HepG2 (cell line): ENCODE results near the gene CHMP1B. TPM values are rescaled to one million over a fixed set of nuclear protein-coding genes. Genes with fewer than 3 reads are reported as not detected.
"Not testable (repeated sequence)": the region's sequence is repeated elsewhere in the genome, so short reads cannot be mapped to it uniquely, and the experiment has no call there.

Source experiments
- ATAC-seq: fragments of 200-7000 bp; cut with Tn5 transposase; 3 replicates; pipeline ENCODE4 v1.9.1; 2020; ENCODE audit warnings: mild to moderate bottlenecking, moderate library complexity
- BruUV-seq: library from RNA; stranded (reverse); fragments of 400-500 nt; replicated peaks from 2 replicates; lab custom pipeline; 2021; lab: Mats Ljungman, UMichigan
- CTCF ChIA-PET: fragments of 300-600 bp; formaldehyde crosslinking; extraction: SDS; loops from one replicate; lab custom pipeline; 2021; ENCODE audit warnings: low total read pairs, inconsistent platforms, low intra/inter-chr PET ratio; lab: Yijun Ruan, JAX
- POLR2A ChIA-PET: fragments of 350-600 bp; sonication (Branson Sonifier 250); formaldehyde crosslinking; loops from one replicate; lab custom pipeline; 2020; ENCODE audit warnings: antibody characterized with exemption, inconsistent platforms; lab: Yijun Ruan, JAX
- DNase-seq: peaks from one replicate; pipeline ENCODE4 v3.0.0-alpha.2; 2015; ENCODE audit warnings: low spot score
- FAIRE-seq: peaks from 3 replicates; lab custom pipeline; 2011; peaks lifted over from hg19 to GRCh38; lab: Jason Lieb, UNC
- H2AFZ ChIP-seq: one replicate; pipeline ENCODE4 v1.6.1; 2011; ENCODE audit warnings: low read length, inconsistent platforms
- H3K27ac ChIP-seq: fragments of 300-600 bp; 3 replicates; pipeline ENCODE4 v1.8.0; 2011; ENCODE audit warnings: mixed run types, mild to moderate bottlenecking, mixed read lengths, low read length, inconsistent platforms; ENCODE audit not compliant: insufficient read depth; ENCODE audit errors: extremely low read length
- H3K27me3 ChIP-seq, 2 experiments: fragments of 200-600 bp in 1 of 2; 2 replicates in 1 of 2; 3 replicates in 1 of 2; pipeline versions ENCODE4 v1.6.0 to v1.8.0; 2011; ENCODE audit warnings: low read length in 2 of 2, mild to moderate bottlenecking in 2 of 2, moderate library complexity in 2 of 2, inconsistent platforms in 1 of 2; ENCODE audit not compliant: insufficient read depth in 2 of 2, control insufficient read depth in 1 of 2
- H3K36me3 ChIP-seq, 2 experiments: fragments of 200-600 bp in 1 of 2; replicated peaks in 1 of 2; 2 replicates in 1 of 2; 3 replicates in 1 of 2; pipeline versions ENCODE4 v1.5.1 to v1.8.0; 2011; ENCODE audit warnings: low read length in 2 of 2, inconsistent platforms in 1 of 2; ENCODE audit not compliant: insufficient read depth in 2 of 2, control insufficient read depth in 1 of 2
- H3K4me1 ChIP-seq: 2 replicates; pipeline ENCODE4 v1.5.1; 2012; ENCODE audit warnings: low read length, inconsistent platforms; ENCODE audit not compliant: insufficient read depth
- H3K4me2 ChIP-seq: 2 replicates; pipeline ENCODE4 v1.6.0; 2011; ENCODE audit warnings: low read depth, low read length, inconsistent platforms
- H3K4me3 ChIP-seq, 3 experiments: fragments of 200-600 bp in 1 of 3; sonication (generic), shearing (Covaris generic) in 1 of 3; replicated peaks in 1 of 3; 2 replicates each; pipeline ENCODE4 v1.5.1; 2011 to 2016; ENCODE audit warnings: low read length in 3 of 3, inconsistent platforms in 2 of 3, low read depth in 2 of 3, mild to moderate bottlenecking in 2 of 3, control low read depth in 1 of 3, mixed read lengths in 1 of 3; ENCODE audit not compliant: insufficient read depth in 1 of 3
- H3K79me2 ChIP-seq: one replicate; pipeline ENCODE4 v1.6.1; 2011; ENCODE audit warnings: low read length, inconsistent platforms; ENCODE audit not compliant: insufficient read depth
- H3K9ac ChIP-seq: 2 replicates; pipeline ENCODE4 v1.6.0; 2011; ENCODE audit warnings: mild to moderate bottlenecking, low read depth, low read length, inconsistent platforms; ENCODE audit not compliant: insufficient read depth
- H3K9me3 ChIP-seq: 2 replicates; pipeline ENCODE4 v1.5.1; 2012; ENCODE audit warnings: mild to moderate bottlenecking, low read length
- H4K20me1 ChIP-seq: 2 replicates; pipeline ENCODE4 v1.6.0; 2011; ENCODE audit warnings: inconsistent platforms, mild to moderate bottlenecking, low read length, moderate library complexity; ENCODE audit not compliant: insufficient read depth
- ARID3A ChIP-seq: IDR thresholded peaks from 2 replicates; pipeline ENCODE4 v1.6.1; 2012; ENCODE audit warnings: low read depth, low read length, improper control_type of control experiment
- CEBPG ChIP-seq: IDR thresholded peaks from 2 replicates; pipeline ENCODE4 v1.6.1; 2016
- HMGA1 ChIP-seq: sonication (generic); formaldehyde crosslinking; conservative IDR thresholded peaks from 2 replicates; pipeline ENCODE4 v1.4.0; 2020; ENCODE audit warnings: missing genetic modification reagents
- KLF9 ChIP-seq: IDR thresholded peaks from 2 replicates; pipeline ENCODE4 v1.6.1; 2016; ENCODE audit warnings: low read depth
- NBN ChIP-seq: fragments of 450-650 bp; conservative IDR thresholded peaks from 2 replicates; pipeline ENCODE4 v1.6.1; 2017
- PHF21A ChIP-seq: sonication (generic); formaldehyde crosslinking; IDR thresholded peaks from 2 replicates; pipeline ENCODE4 v1.5.0; 2020; ENCODE audit warnings: mild to moderate bottlenecking, missing genetic modification reagents
- PRDM4 ChIP-seq: sonication (generic); formaldehyde crosslinking; IDR thresholded peaks from 2 replicates; pipeline ENCODE4 v1.9.0; 2021; ENCODE audit warnings: missing genetic modification reagents, borderline replicate concordance
- RNF2 ChIP-seq: fragments of 450-650 bp; conservative IDR thresholded peaks from 2 replicates; pipeline ENCODE4 v1.6.1; 2016; ENCODE audit warnings: low read depth
- SIX1 ChIP-seq: sonication (generic); formaldehyde crosslinking; IDR thresholded peaks from 2 replicates; pipeline ENCODE4 v1.4.0; 2020; ENCODE audit warnings: missing genetic modification reagents, borderline replicate concordance
- TEAD3 ChIP-seq: optimal IDR thresholded peaks from 2 replicates; pipeline ENCODE3; 2016; ENCODE audit warnings: borderline replicate concordance
- ZNF121 ChIP-seq: sonication (generic); formaldehyde crosslinking; IDR thresholded peaks from 2 replicates; pipeline ENCODE4 v1.5.0; 2020; ENCODE audit warnings: mild to moderate bottlenecking, missing genetic modification reagents
- ZNF138 ChIP-seq: sonication (generic); formaldehyde crosslinking; IDR thresholded peaks from 2 replicates; pipeline ENCODE4 v1.5.0; 2020; ENCODE audit warnings: mild to moderate bottlenecking, low read depth, missing genetic modification reagents
- ZNF225 ChIP-seq: sonication (generic); formaldehyde crosslinking; IDR thresholded peaks from 2 replicates; pipeline ENCODE4 v1.4.0; 2020; ENCODE audit warnings: mild to moderate bottlenecking, missing genetic modification reagents
- ZNF30 ChIP-seq: sonication (generic); formaldehyde crosslinking; IDR thresholded peaks from 2 replicates; pipeline ENCODE4 v1.5.0; 2020; ENCODE audit warnings: mild to moderate bottlenecking, missing genetic modification reagents
- WGBS: methylation state at CpG from one replicate; pipeline ENCODE4 v1.1.6; 2017; ENCODE audit warnings: low lambda C conversion rate; 5-methylcytosine and 5-hydroxymethylcytosine counted together
- in situ Hi-C: cut with HindIII; loops from 2 replicates; pipeline ENCODE4 v1.10.0; 2017; ENCODE audit warnings: low pct_unique_long_range_greater_than_20kb; ENCODE audit not compliant: extremely low pct_ligation_motif_present
- intact Hi-C: fragments of 100-400 bp; cut with micrococcal nuclease; formaldehyde crosslinking; loops from one replicate; pipeline ENCODE4 v1.10.0; 2022; ENCODE audit not compliant: unreplicated experiment
- polyA plus RNA-seq, 8 experiments: library from polyadenylated mRNA; depleted of rRNA in 3 of 8; stranded (reverse) in 7 of 8; unstranded in 1 of 8; fragments of >200 nt; fragmentation: Illumina TruSeq in 4 of 8; extraction: Trizol in 4 of 8; gene quantifications; 2 replicates each; pipeline versions ENCODE4 v1.2.1 to v1.2.3, GENCODE V29; 2011 to 2016; ENCODE audit warnings: low read depth in 4 of 8, missing spikeins in 1 of 8, mixed read lengths in 1 of 8; ENCODE audit not compliant: insufficient read depth in 1 of 8
- total RNA-seq, 5 experiments: library from RNA; depleted of rRNA; stranded (reverse); fragments of >200 nt; fragmentation: Illumina TruSeq; extraction: Trizol; gene quantifications; 2 replicates each; pipeline ENCODE4 v1.2.3, GENCODE V29; 2016; ENCODE audit warnings: low read depth in 1 of 5

Gene CHMP1B
- total and polyA plus RNA-seq, 2 of the 13 experiments (the other 11 are each of a cell fraction or from before 2014, with no cell fraction given), result 18.8 to 20.2 TPM

GRCh38 chr18:11892438-11892837 lies 41.2 kb downstream of the CHMP1B start:
- in situ Hi-C loops, ATAC-seq, FAIRE-seq, H3K36me3 ChIP-seq, CTCF ChIA-PET, H3K9ac ChIP-seq, H3K4me2 ChIP-seq, H3K27ac ChIP-seq, intact Hi-C loops, BruUV-seq, H3K79me2 ChIP-seq, H3K9me3 ChIP-seq: not testable (repeated sequence)
- WGBS, result 81% methylated on average over 7 of the region's 7 CpGs
- peaks cover 18% of the 10 kb centered on the region for H3K4me1 ChIP-seq
- 0 out of 2 replicates have a peak, but pooled peaks have one; percentile 12 for TF ChIP-seq CEBPG (CRISPR knock-in tag)
- TF ChIP-seq, all 625 proteins: peak for 1; not testable (repeated sequence) for 624
- H3K27me3 ChIP-seq, DNase-seq, H4K20me1 ChIP-seq, H3K4me3 ChIP-seq, H2AFZ ChIP-seq, POLR2A ChIA-PET: not testable (repeated sequence)

- no TSS peak for BruUV-seq
- Histone ChIP-seq H3K9me3 (no peaks in the 10 kb centered on the region), H2AFZ (no peak overlapping the region), H3K4me2 (no peak overlapping the region), H3K79me2 (no peaks in the 10 kb centered on the region), H3K4me1 (no peaks in the 10 kb centered on the region), H4K20me1 (no peaks in the 10 kb centered on the region), H3K9ac (no peak overlapping the region), H3K36me3 (no peaks in the 10 kb centered on the region; a peak in 2 of 5 replicates), H3K27me3 (no peaks in the 10 kb centered on the region), H3K4me3 (no peak overlapping the region), H3K27ac (no peak overlapping the region)
- ChIA-PET POLR2A (no interaction called here), CTCF (no interaction called here)
- DNase-seq, result no peak
- in situ Hi-C loops, result no loop called here
- FAIRE-seq, result no peak
- 59% methylated on average over 1 of the region's 1 CpG for WGBS
- intact Hi-C loops, result no loop called here
- ATAC-seq, result no peak
- TF ChIP-seq NBN, result no peak
- TF ChIP-seq RNF2, result no peak
- TF ChIP-seq ZNF225, result no peak
- TF ChIP-seq SIX1 (CRISPR knock-in tag), result no peak
- TF ChIP-seq HMGA1 (CRISPR knock-in tag), result no peak
- no peak for TF ChIP-seq TEAD3 (CRISPR knock-in tag)
- TF ChIP-seq ARID3A, result no peak
- TF ChIP-seq ZNF30 (CRISPR knock-in tag), result no peak
- no peak for TF ChIP-seq PHF21A
- TF ChIP-seq ZNF121 (CRISPR knock-in tag), result no peak
- no peak for TF ChIP-seq ZNF138 (CRISPR knock-in tag)
- TF ChIP-seq PRDM4, result no peak
- TF ChIP-seq KLF9 (CRISPR knock-in tag), result no peak
- TF ChIP-seq, all 625 proteins: peak for 0
Observed at GRCh38 chr18:11897781-11898180, 46.6 kb downstream of the CHMP1B start.
